OCI-LY1 (cell line): ENCODE data around the gene ANKHD1.

Experiments
- H2AFZ ChIP-seq: fragments of 200-600 bp; sonication (generic), shearing (Covaris generic); 2 replicates; pipeline ENCODE4 v1.6.0; 2014; ENCODE audit warnings: antibody characterized with exemption, mild to moderate bottlenecking, low read length
- H3F3A ChIP-seq: fragments of 200-600 bp; sonication (generic), shearing (Covaris generic); 2 replicates; pipeline ENCODE4 v1.6.0; 2014; ENCODE audit warnings: mild to moderate bottlenecking, antibody characterized with exemption, low read length, moderate library complexity; ENCODE audit not compliant: insufficient read depth
- H3K27ac ChIP-seq: fragments of 200-600 bp; sonication (generic); 2 replicates; pipeline ENCODE4 v1.5.1; 2014; ENCODE audit warnings: low read length, mixed run types, mild to moderate bottlenecking, low read depth; ENCODE audit not compliant: poor library complexity, severe bottlenecking
- H3K27me3 ChIP-seq: fragments of 200-600 bp; sonication (generic); 2 replicates; pipeline ENCODE4 v1.6.0; 2014; ENCODE audit warnings: antibody characterized with exemption, mild to moderate bottlenecking, low read length, moderate library complexity; ENCODE audit not compliant: insufficient read depth
- H3K36me3 ChIP-seq: fragments of 200-600 bp; sonication (generic); 2 replicates; pipeline ENCODE4 v1.6.1; 2014; ENCODE audit warnings: mild to moderate bottlenecking, antibody characterized with exemption, low read length, moderate library complexity, mixed read lengths; ENCODE audit not compliant: insufficient read depth
- H3K4me1 ChIP-seq: fragments of 200-600 bp; sonication (generic); 2 replicates; pipeline ENCODE4 v1.5.1; 2014; ENCODE audit warnings: mild to moderate bottlenecking, low read length, moderate library complexity; ENCODE audit not compliant: insufficient read depth, severe bottlenecking
- H3K4me2 ChIP-seq: fragments of 200-600 bp; sonication (generic), shearing (Covaris generic); 2 replicates; pipeline ENCODE4 v1.6.1; 2014; ENCODE audit warnings: low read length
- H3K4me3 ChIP-seq: fragments of 200-600 bp; sonication (generic); 2 replicates; pipeline ENCODE4 v1.5.1; 2014; ENCODE audit warnings: low read length, low read depth, mild to moderate bottlenecking, mixed read lengths; ENCODE audit not compliant: poor library complexity, severe bottlenecking
- H3K79me2 ChIP-seq: fragments of 200-600 bp; shearing (Covaris generic); 2 replicates; pipeline ENCODE4 v1.6.1; 2016; ENCODE audit warnings: mixed run types, low read length, mixed read lengths; ENCODE audit not compliant: insufficient read depth
- H3K9ac ChIP-seq: fragments of 200-600 bp; sonication (generic), shearing (Covaris generic); 2 replicates; pipeline ENCODE4 v1.6.1; 2014; ENCODE audit warnings: mild to moderate bottlenecking, low read length, mixed read lengths
- H3K9me2 ChIP-seq: fragments of 200-600 bp; sonication (generic), shearing (Covaris generic); 2 replicates; pipeline ENCODE4 v1.6.1; 2014; ENCODE audit warnings: low read depth, mild to moderate bottlenecking, low read length, mixed read lengths
- H3K9me3 ChIP-seq: fragments of 200-600 bp; shearing (Covaris generic); 2 replicates; pipeline ENCODE4 v1.6.1; 2014; ENCODE audit warnings: low read length, mixed read lengths
- H4K20me1 ChIP-seq: fragments of 200-600 bp; sonication (generic), shearing (Covaris generic); 2 replicates; pipeline ENCODE4 v1.6.0; 2016; ENCODE audit warnings: mild to moderate bottlenecking, low read length; ENCODE audit not compliant: insufficient read depth
- EZH2 ChIP-seq: fragments of 200-600 bp; sonication (generic), shearing (Covaris generic); IDR thresholded peaks from 2 replicates; pipeline ENCODE4 v1.8.0; 2017; ENCODE audit warnings: borderline replicate concordance, mixed run types, mild to moderate bottlenecking, antibody characterized with exemption, low read length, moderate library complexity, mixed read lengths
- TF ChIP-seq, protein P1 (sequence below): fragments of 200-600 bp; sonication (generic), shearing (Covaris generic); IDR thresholded peaks from 2 replicates; pipeline ENCODE4 v1.5.1; 2017; ENCODE audit warnings: mild to moderate bottlenecking, antibody characterized with exemption, low read length, moderate library complexity, mixed read lengths

ANKHD1 gene

DNA sequence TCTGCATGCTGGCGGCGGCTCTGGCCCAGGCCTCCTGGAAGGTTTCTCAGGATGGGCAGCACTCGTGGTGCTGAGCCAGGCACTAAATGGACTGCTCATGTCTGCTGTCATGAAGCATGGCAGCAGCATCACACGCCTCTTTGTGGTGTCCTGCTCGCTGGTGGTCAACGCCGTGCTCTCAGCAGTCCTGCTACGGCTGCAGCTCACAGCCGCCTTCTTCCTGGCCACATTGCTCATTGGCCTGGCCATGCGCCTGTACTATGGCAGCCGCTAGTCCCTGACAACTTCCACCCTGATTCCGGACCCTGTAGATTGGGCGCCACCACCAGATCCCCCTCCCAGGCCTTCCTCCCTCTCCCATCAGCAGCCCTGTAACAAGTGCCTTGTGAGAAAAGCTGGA, 166.2 kb downstream of the ANKHD1 start:
- H3K36me3 ChIP-seq = peaks cover 33% of the 10 kb centered on the region
- H3K9me2 ChIP-seq = no peaks in the 10 kb centered on the region
- no peaks in the 10 kb centered on the region for H3K79me2 ChIP-seq
- H3K27me3 ChIP-seq = no peaks in the 10 kb centered on the region
- H3K9ac ChIP-seq = no peak overlapping the region
- H3F3A ChIP-seq = no peaks in the 10 kb centered on the region
- no peak overlapping the region for H3K4me2 ChIP-seq
- no peak overlapping the region for H3K4me3 ChIP-seq
- peaks cover 33% of the 10 kb centered on the region for H3K4me1 ChIP-seq
- H3K9me3 ChIP-seq = no peaks in the 10 kb centered on the region
- TF ChIP-seq, protein P1, sequence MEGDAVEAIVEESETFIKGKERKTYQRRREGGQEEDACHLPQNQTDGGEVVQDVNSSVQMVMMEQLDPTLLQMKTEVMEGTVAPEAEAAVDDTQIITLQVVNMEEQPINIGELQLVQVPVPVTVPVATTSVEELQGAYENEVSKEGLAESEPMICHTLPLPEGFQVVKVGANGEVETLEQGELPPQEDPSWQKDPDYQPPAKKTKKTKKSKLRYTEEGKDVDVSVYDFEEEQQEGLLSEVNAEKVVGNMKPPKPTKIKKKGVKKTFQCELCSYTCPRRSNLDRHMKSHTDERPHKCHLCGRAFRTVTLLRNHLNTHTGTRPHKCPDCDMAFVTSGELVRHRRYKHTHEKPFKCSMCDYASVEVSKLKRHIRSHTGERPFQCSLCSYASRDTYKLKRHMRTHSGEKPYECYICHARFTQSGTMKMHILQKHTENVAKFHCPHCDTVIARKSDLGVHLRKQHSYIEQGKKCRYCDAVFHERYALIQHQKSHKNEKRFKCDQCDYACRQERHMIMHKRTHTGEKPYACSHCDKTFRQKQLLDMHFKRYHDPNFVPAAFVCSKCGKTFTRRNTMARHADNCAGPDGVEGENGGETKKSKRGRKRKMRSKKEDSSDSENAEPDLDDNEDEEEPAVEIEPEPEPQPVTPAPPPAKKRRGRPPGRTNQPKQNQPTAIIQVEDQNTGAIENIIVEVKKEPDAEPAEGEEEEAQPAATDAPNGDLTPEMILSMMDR = no peak
- no peak for TF ChIP-seq EZH2
- H2AFZ ChIP-seq = no peak overlapping the region
- no peaks in the 10 kb centered on the region for H4K20me1 ChIP-seq
- H3K27ac ChIP-seq = no peak overlapping the region

DNA sequence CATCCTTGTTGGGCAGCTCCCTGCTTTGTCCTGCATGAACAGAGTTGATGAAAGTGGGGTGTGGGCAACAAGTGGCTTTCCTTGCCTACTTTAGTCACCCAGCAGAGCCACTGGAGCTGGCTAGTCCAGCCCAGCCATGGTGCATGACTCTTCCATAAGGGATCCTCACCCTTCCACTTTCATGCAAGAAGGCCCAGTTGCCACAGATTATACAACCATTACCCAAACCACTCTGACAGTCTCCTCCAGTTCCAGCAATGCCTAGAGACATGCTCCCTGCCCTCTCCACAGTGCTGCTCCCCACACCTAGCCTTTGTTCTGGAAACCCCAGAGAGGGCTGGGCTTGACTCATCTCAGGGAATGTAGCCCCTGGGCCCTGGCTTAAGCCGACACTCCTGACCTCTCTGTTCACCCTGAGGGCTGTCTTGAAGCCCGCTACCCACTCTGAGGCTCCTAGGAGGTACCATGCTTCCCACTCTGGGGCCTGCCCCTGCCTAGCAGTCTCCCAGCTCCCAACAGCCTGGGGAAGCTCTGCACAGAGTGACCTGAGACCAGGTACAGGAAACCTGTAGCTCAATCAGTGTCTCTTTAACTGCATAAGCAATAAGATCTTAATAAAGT, 166.9 kb downstream of the ANKHD1 start:
- H4K20me1 ChIP-seq = no peaks in the 10 kb centered on the region
- no peak overlapping the region for H2AFZ ChIP-seq
- no peaks in the 10 kb centered on the region for H3F3A ChIP-seq
- peaks cover 29% of the 10 kb centered on the region for H3K4me1 ChIP-seq
- no peak overlapping the region for H3K4me3 ChIP-seq
- H3K36me3 ChIP-seq = peaks cover 33% of the 10 kb centered on the region
- no peak overlapping the region for H3K9ac ChIP-seq
- no peaks in the 10 kb centered on the region for H3K9me2 ChIP-seq
- no peak for TF ChIP-seq EZH2
- TF ChIP-seq, protein P1 = no peak
- H3K27ac ChIP-seq = no peak overlapping the region
- 0 out of 2 replicates have a peak overlapping the region, but pooled peaks have one; percentile 11 for H3K4me2 ChIP-seq
- H3K9me3 ChIP-seq = no peaks in the 10 kb centered on the region
- no peaks in the 10 kb centered on the region for H3K27me3 ChIP-seq
- no peaks in the 10 kb centered on the region for H3K79me2 ChIP-seq

DNA sequence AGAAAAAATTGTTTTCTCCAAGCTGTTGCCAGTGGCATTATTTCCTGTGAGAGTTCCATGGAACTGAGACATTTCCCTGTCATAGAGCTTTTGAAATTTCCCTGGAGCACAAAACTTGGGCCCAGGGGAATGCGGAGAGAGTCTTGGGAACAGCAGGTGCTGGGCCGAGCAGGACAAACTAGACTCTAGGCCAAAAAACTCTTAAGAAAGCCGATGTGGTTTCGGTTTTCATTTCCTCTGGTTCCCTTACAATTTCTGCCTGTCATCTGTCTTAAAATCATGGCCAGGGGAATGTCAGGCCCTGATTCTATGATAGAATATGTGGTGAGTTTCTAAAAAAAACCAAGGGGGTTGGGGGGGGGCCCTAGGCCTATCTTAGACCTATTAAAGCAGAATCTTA, 167.6 kb downstream of the ANKHD1 start:
- Histone ChIP-seq H3K36me3 (peaks cover 33% of the 10 kb centered on the region), H3K4me1 (peaks cover 24% of the 10 kb centered on the region), H3K79me2 (no peaks in the 10 kb centered on the region), H3K4me2 (0 out of 2 replicates have a peak overlapping the region, but pooled peaks have one; percentile 11), H3F3A (no peaks in the 10 kb centered on the region), H2AFZ (no peak overlapping the region), H3K9ac (no peak overlapping the region), H3K27me3 (no peaks in the 10 kb centered on the region), H4K20me1 (no peaks in the 10 kb centered on the region), H3K9me2 (no peaks in the 10 kb centered on the region), H3K4me3 (no peak overlapping the region), H3K27ac (no peak overlapping the region), H3K9me3 (no peaks in the 10 kb centered on the region)
- TF ChIP-seq EZH2 = no peak
- TF ChIP-seq, protein P1 = no peak
